ENCODE measurements around the gene SMYD3.

GRCh38 chr1:245871191-245871590 is 635.9 kb downstream of the SMYD3 start:
- no peak for TF ChIP-seq POLR2A (IDR thresholded peaks at IDR 0.05)
- no peak for TF ChIP-seq CTCF (IDR thresholded peaks at IDR 0.05)
